Central memory CD4-positive, alpha-beta T cell (primary cell): ENCODE measurements around the gene NYNRIN.
A peak's percentile ranks its signal among the peaks of the same experiment; 100 is the strongest.
"Not testable (repeated sequence)": the region's sequence is repeated elsewhere in the genome, so short reads cannot be mapped to it uniquely, and the experiment has no call there.

Experiments
- DNase-seq: peaks from one replicate; pipeline ENCODE4 v3.0.0; 2022
- total RNA-seq, 3 experiments: gene quantifications; one replicate each; lab custom pipeline; 2026; lab: John Stamatoyannopoulos, UW

NYNRIN gene
- total RNA-seq: 0 to 5.0 (median 0) reads per million in 3 experiments

GRCh38 chr14:24398653-24399446, at the start of gene NYNRIN:
NYNRIN (plus strand) TSS chr14:24399003; CDS start chr14:24399247, 244 bp downstream.
- DNase-seq: peak; percentile 9

DNA sequence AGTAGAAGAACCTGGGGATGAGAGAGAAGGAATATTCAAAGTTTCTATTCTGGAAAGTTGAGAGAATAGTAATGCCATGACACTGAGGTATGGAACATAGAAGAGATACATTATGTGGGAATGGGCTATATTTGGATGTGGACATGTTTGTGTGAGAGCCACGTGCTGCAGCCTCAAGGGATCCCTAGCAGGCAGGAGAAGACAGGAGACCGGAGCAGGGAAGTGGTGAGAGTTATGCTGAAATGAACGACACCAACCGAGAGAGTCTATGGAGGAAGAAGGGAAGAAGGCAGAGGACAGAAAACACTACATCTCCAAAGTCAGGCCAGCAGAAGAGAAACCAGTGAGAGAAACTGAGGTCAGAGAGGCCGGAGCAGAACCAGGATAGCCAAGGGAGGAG, 49.1 kb upstream of the NYNRIN start:
- no peak for DNase-seq

DNA sequence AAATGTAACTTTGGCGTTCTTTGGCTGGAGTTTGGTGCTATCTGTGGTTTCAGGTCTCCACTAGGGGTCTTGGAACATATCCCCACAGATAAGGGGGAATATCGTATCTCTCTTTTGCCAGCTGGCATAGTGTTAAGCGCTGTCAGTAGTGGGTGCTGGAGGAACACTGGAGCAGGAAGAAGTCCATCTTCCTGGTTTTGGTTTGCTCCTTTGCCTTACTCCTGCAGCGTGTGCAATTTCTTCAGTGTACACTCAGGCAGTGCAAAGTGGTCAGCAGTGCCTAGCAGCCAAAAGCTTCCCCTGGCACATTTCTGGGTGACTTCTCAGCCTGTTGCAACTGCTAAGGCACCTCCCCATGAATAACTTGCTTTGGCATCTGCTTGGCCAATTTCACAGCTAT, 47.3 kb upstream of the NYNRIN start:
- DNase-seq: no peak

DNA sequence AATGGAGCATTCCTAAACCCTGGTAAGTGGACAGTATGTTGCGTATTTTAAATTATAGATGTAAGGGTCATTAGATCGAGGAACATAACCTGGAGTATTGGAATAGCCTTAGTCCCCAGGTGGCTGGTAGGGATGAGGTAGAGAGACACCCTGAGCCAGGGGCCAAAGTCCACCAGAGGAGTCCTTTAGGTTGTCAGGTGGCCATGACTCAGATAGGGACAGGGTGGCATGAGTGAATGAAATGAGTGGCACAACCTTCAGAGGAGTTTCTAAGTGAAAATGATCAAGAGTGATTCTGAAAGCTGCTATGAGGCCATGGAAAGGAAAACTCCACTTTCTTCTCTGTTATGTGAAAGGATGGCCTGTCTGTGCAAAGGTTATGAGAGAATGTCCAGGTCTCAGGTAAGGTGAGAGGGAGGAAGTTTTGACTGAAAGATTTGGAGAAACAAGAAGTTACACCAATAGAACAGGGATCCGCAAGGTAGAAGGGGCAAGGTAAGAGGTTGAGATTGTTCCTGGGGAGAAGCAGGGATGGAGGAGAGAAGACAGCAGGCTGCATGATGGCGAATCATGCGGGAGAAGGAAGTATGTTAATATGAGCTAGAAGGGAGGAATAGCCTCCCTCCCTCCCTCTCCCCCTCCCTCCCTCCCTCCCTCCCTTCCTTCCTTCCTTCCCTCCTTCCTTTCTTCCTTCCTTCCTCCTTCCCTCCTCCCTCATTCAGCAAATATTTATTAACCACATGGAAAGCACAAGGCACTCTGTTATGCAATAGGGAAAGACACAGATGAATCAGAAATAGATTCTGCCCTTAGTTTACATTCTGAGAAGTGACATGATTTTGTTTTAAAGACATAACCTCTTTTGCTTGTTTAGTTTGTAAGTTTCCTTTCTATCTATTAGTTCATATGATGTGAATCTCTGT, 45.0 kb upstream of the NYNRIN start:
- DNase-seq: no peak

- DNase-seq: not testable (repeated sequence)
These were observed 44.3 kb upstream of the NYNRIN start for GRCh38 chr14:24354482-24354825.

- DNase-seq: no peak
These were observed 43.8 kb upstream of the NYNRIN start for GRCh38 chr14:24355009-24355408.

DNA sequence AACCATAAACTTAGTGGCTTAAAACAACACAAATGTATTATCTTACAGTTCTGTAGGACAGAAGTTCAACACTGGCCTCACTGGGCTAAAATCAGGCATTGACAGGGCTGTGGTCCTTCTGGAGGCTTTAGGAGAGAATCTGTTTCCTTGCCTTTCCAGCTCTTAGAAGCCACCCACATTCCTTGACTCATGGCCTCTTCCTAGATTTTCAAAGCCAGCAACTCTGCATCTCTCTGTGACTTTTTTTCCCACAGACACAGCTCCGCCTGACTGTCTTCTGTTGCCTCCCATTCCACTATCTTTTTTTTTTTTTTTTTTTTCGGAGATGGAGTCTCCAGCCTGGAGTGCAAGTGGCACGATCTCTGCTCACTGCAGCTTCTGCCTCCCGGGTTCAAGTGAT, 42.6 kb upstream of the NYNRIN start:
- DNase-seq: no peak

DNA sequence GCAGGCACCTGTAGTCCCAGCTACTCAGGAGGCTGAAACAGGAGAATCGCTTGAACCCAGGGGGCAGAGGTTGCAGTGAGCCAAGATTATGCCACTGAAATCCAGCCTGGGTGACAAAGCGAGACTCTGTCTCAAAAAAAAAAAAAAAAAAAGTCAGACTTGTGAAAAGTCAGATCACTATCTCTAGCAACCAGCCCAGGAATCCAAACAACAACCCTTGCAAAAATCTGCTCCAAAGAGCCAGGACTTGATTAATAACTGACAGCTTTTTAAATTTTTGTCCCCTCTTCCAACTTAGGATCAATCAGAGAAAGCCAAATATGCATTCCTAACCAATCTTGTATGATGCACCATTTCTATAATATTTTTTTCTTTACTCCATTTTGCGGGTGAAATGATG, 38.5 kb upstream of the NYNRIN start:
- DNase-seq: no peak

GRCh38 chr14:24361326-24361725, 37.5 kb upstream of the NYNRIN start:
- DNase-seq: no peak

- DNase-seq: no peak
These were observed 36.4 kb upstream of the NYNRIN start for GRCh38 chr14:24362241-24362960.

DNA sequence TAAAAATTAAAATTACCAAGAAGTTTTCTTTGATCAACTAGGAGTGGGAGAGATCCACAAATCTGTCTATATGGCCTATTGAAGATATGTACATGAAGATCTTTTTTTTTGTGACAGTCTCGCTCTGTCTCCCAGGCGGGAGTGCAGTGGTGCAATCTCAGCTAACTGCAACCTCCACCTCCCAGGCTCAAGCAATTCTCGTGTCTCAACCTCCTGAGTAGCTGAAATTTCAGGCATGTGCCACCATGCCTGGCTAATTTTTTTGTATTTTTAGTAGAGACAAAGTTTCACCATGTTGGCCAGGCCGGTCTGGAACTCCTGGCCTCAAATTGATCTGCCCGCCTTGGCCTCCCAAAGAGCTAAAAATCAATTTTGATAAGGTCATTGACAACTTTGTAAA, 35.4 kb upstream of the NYNRIN start:
- no peak for DNase-seq

- DNase-seq: no peak
These were observed 34.0 kb upstream of the NYNRIN start for GRCh38 chr14:24364841-24365240.

GRCh38 chr14:24365600-24366412, 33.0 kb upstream of the NYNRIN start:
- DNase-seq: peak; percentile 52

- no peak for DNase-seq
These were observed 32.4 kb upstream of the NYNRIN start for GRCh38 chr14:24366413-24366720.

DNA sequence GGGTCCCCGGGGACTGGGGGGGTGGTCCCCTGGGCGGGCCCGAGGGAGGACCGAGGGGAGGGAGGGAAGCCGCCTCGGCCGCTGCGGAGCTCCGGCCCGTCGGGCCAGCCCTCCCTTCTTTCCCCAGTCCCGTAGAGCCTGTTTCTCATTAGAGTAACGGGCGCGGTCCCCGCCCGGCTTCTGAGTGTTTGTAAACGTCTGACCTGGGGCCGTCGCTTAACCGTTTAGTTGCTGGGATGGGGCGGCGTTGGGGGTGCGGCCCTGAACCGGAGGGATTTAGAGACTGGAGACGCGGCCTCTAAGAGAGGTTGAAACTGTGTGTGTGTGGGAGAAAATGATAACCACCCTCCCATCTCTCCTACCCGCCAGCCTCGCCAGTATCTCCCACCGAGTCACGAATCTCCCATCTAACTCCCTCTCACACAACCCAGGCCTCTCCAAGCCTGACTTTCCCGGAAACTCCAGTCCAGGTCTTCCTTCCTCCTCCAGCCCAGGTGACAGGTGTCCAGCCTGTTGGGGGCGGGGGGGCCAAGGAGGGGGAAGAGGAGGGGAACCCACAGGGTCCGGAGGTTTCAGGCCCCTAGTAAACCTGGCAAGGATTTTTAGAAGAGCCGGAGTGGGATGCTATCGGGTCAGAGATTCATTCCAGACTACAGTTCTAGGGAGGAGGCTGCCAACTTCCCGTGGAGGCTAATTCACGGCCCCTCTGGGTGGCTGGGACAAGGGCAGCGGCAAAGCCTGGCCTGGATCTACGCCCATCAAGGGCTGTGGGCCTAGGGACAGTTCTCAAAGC, 31.9 kb upstream of the NYNRIN start:
- DNase-seq: no peak

- DNase-seq: peak; percentile 4
These were observed 31.1 kb upstream of the NYNRIN start, which contains the start of gene NFATC4 for GRCh38 chr14:24367514-24368211. NFATC4 (plus strand) TSS chr14:24368184; CDS start chr14:24368341, 157 bp downstream.

DNA sequence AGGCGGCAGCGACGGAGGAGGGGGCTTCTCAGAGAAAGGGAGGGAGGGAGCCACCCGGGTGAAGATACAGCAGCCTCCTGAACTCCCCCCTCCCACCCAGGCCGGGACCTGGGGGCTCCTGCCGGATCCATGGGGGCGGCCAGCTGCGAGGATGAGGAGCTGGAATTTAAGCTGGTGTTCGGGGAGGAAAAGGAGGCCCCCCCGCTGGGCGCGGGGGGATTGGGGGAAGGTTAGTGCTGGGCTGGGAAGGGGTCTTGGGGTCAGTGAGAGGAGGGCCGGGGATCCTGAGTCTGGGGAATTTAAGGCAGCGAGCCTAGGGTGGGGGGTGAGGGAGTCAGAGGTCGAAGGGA, 30.6 kb upstream of the NYNRIN start:
- DNase-seq: no peak

GRCh38 chr14:24368562-24369252, 30.1 kb upstream of the NYNRIN start:
- peak; percentile 21 for DNase-seq

GRCh38 chr14:24369463-24369862, 29.3 kb upstream of the NYNRIN start:
- DNase-seq: no peak
